Measurements from ENCODE around the gene CST11. TPM values are rescaled to one million over a fixed set of nuclear protein-coding genes. Genes with fewer than 3 reads are reported as not detected.

CST11 gene
- total and polyA plus RNA-seq, 9 of the 15 experiments (the other 6 are each of a cell fraction or from before 2014, with no cell fraction given), result not detected

DNA sequence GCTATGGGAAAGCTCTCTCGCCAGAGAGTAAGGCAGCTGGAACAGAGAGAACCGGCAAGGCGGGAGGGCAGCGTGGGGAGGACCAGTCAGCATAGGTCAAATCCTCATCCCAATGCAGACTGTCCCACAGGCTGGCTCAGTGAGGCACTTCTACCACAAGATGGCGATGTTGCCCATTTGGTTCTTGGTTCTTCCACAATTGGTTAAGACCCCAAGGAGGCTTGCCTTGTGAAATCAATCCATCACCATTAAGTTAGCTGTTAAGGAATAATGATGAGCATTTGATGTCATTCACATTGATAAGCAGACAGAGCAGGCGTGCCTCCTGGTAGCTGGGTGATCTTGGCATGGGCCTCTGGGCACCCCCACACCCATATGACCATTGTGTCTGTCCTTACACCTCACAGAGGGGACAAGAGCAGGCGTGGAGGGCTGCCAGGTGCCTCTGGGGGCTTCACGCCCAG lies 10.8 kb downstream of the CST11 start:
- ChIA-PET POLR2A (interaction anchor here (0.6 kb wide), 2 partner anchors 43 to 749 kb away, joined by 3 to 4 read pairs; no protein-coding TSS in a partner anchor), CTCF (ENCODE audit: low intra/inter-chr PET ratio) (interaction anchor here (3.1 kb wide), 1 partner anchor 165 kb away, joined by 25 read pairs; the partner anchor contains the start of gene CST9)
- Histone ChIP-seq H3K9ac (ENCODE audit: insufficient read depth in 1 of 2, low read depth in 2 of 2, low read length in 2 of 2) (no peak overlapping the region), H3K27ac (ENCODE audit: extremely low read depth, low read depth, low read length) (no peak overlapping the region), H3K27me3 (ENCODE audit: control insufficient read depth in 2 of 2, insufficient read depth in 2 of 2, low read length in 2 of 2) (peaks cover 0 to 7% of the 10 kb centered on the region in 2 experiments; a peak in 1 of 5 replicates), H4K20me1 (replicated peaks; ENCODE audit: control insufficient read depth, insufficient read depth, low read length) (no peaks in the 10 kb centered on the region), H3K79me2 (ENCODE audit: control insufficient read depth, insufficient read depth, low read length) (no peaks in the 10 kb centered on the region), H3K9me3 (replicated peaks; ENCODE audit: control insufficient read depth, insufficient read depth, low read depth, low read length) (no peaks in the 10 kb centered on the region), H3K4me3 (no peak overlapping the region), H3K4me1 (replicated peaks in 1 of 2; ENCODE audit: control insufficient read depth in 2 of 2, insufficient read depth in 2 of 2, low read length in 2 of 2) (0 out of 5 replicates have a peak, but pooled peaks cover 0 to under 1% of the 10 kb centered on the region in 2 experiments), H3K9me1 (ENCODE audit: control insufficient read depth, insufficient read depth, low read length) (no peaks in the 10 kb centered on the region), H2AFZ (ENCODE audit: low read depth, low read length) (no peak overlapping the region), H3K4me2 (ENCODE audit: insufficient read depth, low read length) (no peak overlapping the region), H3K36me3 (ENCODE audit: control insufficient read depth, insufficient read depth, low read length) (no peaks in the 10 kb centered on the region)
- 0% methylated on average over 8 of the region's 8 CpGs for WGBS (ENCODE audit: insufficient coverage, low coverage, missing lambda C conversion rate)
- FAIRE-seq (peak; percentile 84), DNase-seq (ENCODE audit: extremely low read depth in 1 of 4, low spot score in 3 of 4) (peak; percentile 69 to 77 (median 70)), ATAC-seq (peak; percentile 90)
- in situ Hi-C loops (cut with MboI), result no loop called here
- intact Hi-C loops (cut with micrococcal nuclease), result loop anchor here (1.0 kb wide), 1 partner anchor 164 kb away; no protein-coding TSS in a partner anchor
- BruUV-seq (replicated peaks), result no TSS peak
- TF ChIP-seq JUND (IDR thresholded peaks at IDR 0.05; ENCODE audit: borderline replicate concordance, low read depth, low read length) (peak; percentile 28; the same call in 1 of the 2 replicates), JUND (tag; IDR thresholded peaks at IDR 0.05; ENCODE audit: borderline replicate concordance, low read depth, low read length) (no peak; the same call in 2 of the 3 replicates), HMGN3 (IDR thresholded peaks at IDR 0.05; ENCODE audit: borderline replicate concordance, extremely low read depth, insufficient read length, low read depth, low read length) (no peak), RBM25 (IDR thresholded peaks at IDR 0.05; ENCODE audit: low read depth, low read length, severe bottlenecking) (no peak), ZNF551 (CRISPR knock-in tag; IDR thresholded peaks at IDR 0.05) (no peak), ESRRB (CRISPR knock-in tag; IDR thresholded peaks at IDR 0.05; ENCODE audit: borderline replicate concordance) (no peak), NFRKB (IDR thresholded peaks at IDR 0.05; ENCODE audit: low read depth) (no peak), PYGO2 (tag; IDR thresholded peaks at IDR 0.05) (no peak), PRMT5 (CRISPR knock-in tag; IDR thresholded peaks at IDR 0.05) (no peak), ZC3H4 (CRISPR knock-in tag; IDR thresholded peaks at IDR 0.05; ENCODE audit: borderline replicate concordance) (no peak), CCNT2 (IDR thresholded peaks at IDR 0.05; ENCODE audit: borderline replicate concordance, extremely low read depth, insufficient read length, low read depth, low read length) (no peak), ZNF311 (CRISPR knock-in tag; IDR thresholded peaks at IDR 0.05) (no peak), RB1 (IDR thresholded peaks at IDR 0.05; ENCODE audit: low read depth) (peak; percentile 38; the same call in 1 of the 2 replicates), KLF1 (tag; IDR thresholded peaks at IDR 0.05) (no peak), ZNF444 (CRISPR knock-in tag; IDR thresholded peaks at IDR 0.05) (no peak), ARID1B (IDR thresholded peaks at IDR 0.05) (no peak), HLTF (IDR thresholded peaks at IDR 0.05) (no peak)
- TF ChIP-seq, protein P1, sequence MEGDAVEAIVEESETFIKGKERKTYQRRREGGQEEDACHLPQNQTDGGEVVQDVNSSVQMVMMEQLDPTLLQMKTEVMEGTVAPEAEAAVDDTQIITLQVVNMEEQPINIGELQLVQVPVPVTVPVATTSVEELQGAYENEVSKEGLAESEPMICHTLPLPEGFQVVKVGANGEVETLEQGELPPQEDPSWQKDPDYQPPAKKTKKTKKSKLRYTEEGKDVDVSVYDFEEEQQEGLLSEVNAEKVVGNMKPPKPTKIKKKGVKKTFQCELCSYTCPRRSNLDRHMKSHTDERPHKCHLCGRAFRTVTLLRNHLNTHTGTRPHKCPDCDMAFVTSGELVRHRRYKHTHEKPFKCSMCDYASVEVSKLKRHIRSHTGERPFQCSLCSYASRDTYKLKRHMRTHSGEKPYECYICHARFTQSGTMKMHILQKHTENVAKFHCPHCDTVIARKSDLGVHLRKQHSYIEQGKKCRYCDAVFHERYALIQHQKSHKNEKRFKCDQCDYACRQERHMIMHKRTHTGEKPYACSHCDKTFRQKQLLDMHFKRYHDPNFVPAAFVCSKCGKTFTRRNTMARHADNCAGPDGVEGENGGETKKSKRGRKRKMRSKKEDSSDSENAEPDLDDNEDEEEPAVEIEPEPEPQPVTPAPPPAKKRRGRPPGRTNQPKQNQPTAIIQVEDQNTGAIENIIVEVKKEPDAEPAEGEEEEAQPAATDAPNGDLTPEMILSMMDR (IDR thresholded peaks at IDR 0.05 in 2 of 3, conservative IDR thresholded peaks at IDR 0.05 in 1 of 3; ENCODE audit: insufficient read depth in 2 of 3, low read depth in 1 of 3, low read length in 3 of 3), result peak; percentile 70 to 79 (median 77)
- TF ChIP-seq, protein P2, sequence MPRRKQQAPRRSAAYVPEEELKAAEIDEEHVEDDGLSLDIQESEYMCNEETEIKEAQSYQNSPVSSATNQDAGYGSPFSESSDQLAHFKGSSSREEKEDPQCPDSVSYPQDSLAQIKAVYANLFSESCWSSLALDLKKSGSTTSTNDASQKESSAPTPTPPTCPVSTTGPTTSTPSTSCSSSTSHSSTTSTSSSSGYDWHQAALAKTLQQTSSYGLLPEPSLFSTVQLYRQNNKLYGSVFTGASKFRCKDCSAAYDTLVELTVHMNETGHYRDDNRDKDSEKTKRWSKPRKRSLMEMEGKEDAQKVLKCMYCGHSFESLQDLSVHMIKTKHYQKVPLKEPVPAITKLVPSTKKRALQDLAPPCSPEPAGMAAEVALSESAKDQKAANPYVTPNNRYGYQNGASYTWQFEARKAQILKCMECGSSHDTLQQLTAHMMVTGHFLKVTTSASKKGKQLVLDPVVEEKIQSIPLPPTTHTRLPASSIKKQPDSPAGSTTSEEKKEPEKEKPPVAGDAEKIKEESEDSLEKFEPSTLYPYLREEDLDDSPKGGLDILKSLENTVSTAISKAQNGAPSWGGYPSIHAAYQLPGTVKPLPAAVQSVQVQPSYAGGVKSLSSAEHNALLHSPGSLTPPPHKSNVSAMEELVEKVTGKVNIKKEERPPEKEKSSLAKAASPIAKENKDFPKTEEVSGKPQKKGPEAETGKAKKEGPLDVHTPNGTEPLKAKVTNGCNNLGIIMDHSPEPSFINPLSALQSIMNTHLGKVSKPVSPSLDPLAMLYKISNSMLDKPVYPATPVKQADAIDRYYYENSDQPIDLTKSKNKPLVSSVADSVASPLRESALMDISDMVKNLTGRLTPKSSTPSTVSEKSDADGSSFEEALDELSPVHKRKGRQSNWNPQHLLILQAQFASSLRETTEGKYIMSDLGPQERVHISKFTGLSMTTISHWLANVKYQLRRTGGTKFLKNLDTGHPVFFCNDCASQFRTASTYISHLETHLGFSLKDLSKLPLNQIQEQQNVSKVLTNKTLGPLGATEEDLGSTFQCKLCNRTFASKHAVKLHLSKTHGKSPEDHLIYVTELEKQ (CRISPR knock-in tag; IDR thresholded peaks at IDR 0.05), result no peak
